Stimulated activated effector memory CD8-positive, alpha-beta T cell treated with anti-CD3 and anti-CD28 coated beads, Interleukin-12 subunit alpha, Interleukin-12 subunit beta, amount 100 ng/mL, for 72 hours (primary cell): Measurements from ENCODE around the gene CAV3.

Experiments
- ATAC-seq: fragments of 150-1000 bp; cut with Tn5 transposase; 2 replicates; pipeline ENCODE4 v1.10.0; 2021
- DNase-seq, 2 donors: peaks; one replicate each; pipeline ENCODE4 v3.0.0; 2021 to 2022; ENCODE audit warnings: low spot score in 2 of 2
- H3K27ac Mint-ChIP-seq: one replicate; pipeline ENCODE4 v1.8.0; 2022; ENCODE audit warnings: mild to moderate bottlenecking, mixed read lengths
- H3K36me3 Mint-ChIP-seq: one replicate; pipeline ENCODE4 v1.8.0; 2022; ENCODE audit warnings: mild to moderate bottlenecking, mixed read lengths
- H3K4me1 Mint-ChIP-seq: one replicate; pipeline ENCODE4 v1.8.0; 2022; ENCODE audit warnings: mixed read lengths
- H3K4me3 Mint-ChIP-seq: one replicate; pipeline ENCODE4 v1.8.0; 2022; ENCODE audit warnings: mild to moderate bottlenecking, mixed read lengths
- H3K9me3 Mint-ChIP-seq: one replicate; pipeline ENCODE4 v1.8.0; 2022; ENCODE audit warnings: mixed read lengths

The CAV3 gene

GRCh38 chr3:8727605-8728512 lies 5.7 kb upstream of the CAV3 start:
- DNase-seq (no peak), ATAC-seq (no peak)
- no peak overlapping the region for H3K27ac Mint-ChIP-seq
- no peak overlapping the region for H3K4me3 Mint-ChIP-seq
- H3K4me1 Mint-ChIP-seq = peaks cover 4% of the 10 kb centered on the region
- no peaks in the 10 kb centered on the region for H3K9me3 Mint-ChIP-seq
- no peaks in the 10 kb centered on the region for H3K36me3 Mint-ChIP-seq

DNA sequence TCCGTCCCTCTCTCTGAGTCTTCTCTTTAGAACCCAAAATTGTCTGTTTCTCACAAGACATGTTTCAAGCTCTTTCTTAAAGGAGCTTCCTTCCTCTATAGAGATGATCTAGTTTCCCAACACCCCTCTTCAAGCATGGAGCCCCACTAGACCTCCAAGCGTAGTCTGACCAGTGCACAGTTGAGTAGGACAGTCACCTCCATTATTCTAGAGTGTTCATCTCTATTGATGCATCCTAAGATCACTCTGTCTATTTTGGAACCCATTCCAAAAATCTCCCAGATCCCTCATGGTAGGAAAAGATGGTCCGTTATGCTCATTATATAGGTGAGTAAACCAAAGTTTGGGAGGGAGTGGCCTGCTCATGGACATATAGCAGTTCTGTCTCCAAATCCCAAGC lies 4.1 kb upstream of the CAV3 start:
- Mint-ChIP-seq H3K27ac (no peak overlapping the region), H3K4me3 (no peak overlapping the region), H3K9me3 (no peaks in the 10 kb centered on the region), H3K36me3 (no peaks in the 10 kb centered on the region), H3K4me1 (no peaks in the 10 kb centered on the region)
- DNase-seq (no peak), ATAC-seq (no peak)

DNA sequence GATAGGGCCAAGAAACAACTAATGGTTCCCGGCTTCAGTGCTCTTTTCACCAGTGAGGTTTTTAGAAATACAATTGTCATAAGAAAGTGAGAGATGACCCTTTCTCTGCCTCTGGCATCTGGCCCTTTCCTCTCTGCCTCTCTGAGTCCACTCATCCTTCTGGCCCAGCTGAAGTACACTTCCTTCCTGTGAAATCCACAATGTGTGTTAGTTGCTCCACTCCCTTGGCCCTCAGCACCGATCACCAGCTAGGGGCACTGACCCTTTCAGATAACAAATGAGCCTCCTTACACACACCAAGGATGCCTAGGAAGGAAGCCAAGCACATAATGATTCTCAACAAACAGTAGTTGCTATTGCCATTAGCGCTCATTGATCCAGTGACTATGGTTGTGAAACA lies 2.9 kb upstream of the CAV3 start:
- no peaks in the 10 kb centered on the region for H3K4me1 Mint-ChIP-seq
- DNase-seq (no peak), ATAC-seq (no peak)
- no peak overlapping the region for H3K27ac Mint-ChIP-seq
- no peak overlapping the region for H3K4me3 Mint-ChIP-seq
- H3K9me3 Mint-ChIP-seq = no peaks in the 10 kb centered on the region
- H3K36me3 Mint-ChIP-seq = no peaks in the 10 kb centered on the region

DNA sequence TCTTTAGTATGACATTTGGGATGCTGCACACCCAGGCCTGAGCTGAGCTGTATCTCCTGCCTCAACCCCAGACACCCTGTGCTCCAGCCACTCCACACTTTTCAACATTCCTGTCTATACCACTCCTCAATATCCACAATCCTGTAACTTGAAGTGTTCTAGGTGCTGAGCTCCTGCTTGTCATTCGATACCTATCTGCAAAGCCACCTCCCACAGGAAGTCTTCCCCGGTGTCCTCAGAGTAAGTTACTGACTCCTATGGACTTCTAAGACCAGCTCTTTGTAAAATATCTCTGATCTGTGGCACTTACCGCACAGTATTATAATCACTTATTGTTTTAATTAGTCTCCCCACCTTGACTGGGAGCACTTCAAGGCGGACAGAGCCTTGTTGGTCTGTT lies 1.2 kb upstream of the CAV3 start:
- H3K27ac Mint-ChIP-seq = no peak overlapping the region
- H3K36me3 Mint-ChIP-seq = no peaks in the 10 kb centered on the region
- no peaks in the 10 kb centered on the region for H3K4me1 Mint-ChIP-seq
- no peak for ATAC-seq
- DNase-seq = no peak
- no peak overlapping the region for H3K4me3 Mint-ChIP-seq
- no peaks in the 10 kb centered on the region for H3K9me3 Mint-ChIP-seq

- no peak overlapping the region for H3K4me3 Mint-ChIP-seq
- no peaks in the 10 kb centered on the region for H3K9me3 Mint-ChIP-seq
- no peaks in the 10 kb centered on the region for H3K4me1 Mint-ChIP-seq
- ATAC-seq (no peak), DNase-seq (no peak)
- H3K27ac Mint-ChIP-seq = no peak overlapping the region
- H3K36me3 Mint-ChIP-seq = no peaks in the 10 kb centered on the region
These were observed 706 bp downstream of the CAV3 start for GRCh38 chr3:8734137-8734878.

- no peak overlapping the region for H3K27ac Mint-ChIP-seq
These were observed 1.3 kb downstream of the CAV3 start for GRCh38 chr3:8734908-8735307.

GRCh38 chr3:8736436-8736835 lies 2.8 kb downstream of the CAV3 start:
- Mint-ChIP-seq H3K4me1 (peaks cover 6% of the 10 kb centered on the region), H3K27ac (no peak overlapping the region), H3K36me3 (no peaks in the 10 kb centered on the region), H3K4me3 (no peak overlapping the region), H3K9me3 (no peaks in the 10 kb centered on the region)
- DNase-seq = no peak
- ATAC-seq = no peak

More at GRCh38 chr3:8734908-8735307, 1.3 kb downstream of the CAV3 start:
- Mint-ChIP-seq H3K9me3 (no peaks in the 10 kb centered on the region), H3K4me3 (no peak overlapping the region), H3K36me3 (no peaks in the 10 kb centered on the region), H3K4me1 (peaks cover under 1% of the 10 kb centered on the region)
- DNase-seq (no peak), ATAC-seq (no peak)

DNA sequence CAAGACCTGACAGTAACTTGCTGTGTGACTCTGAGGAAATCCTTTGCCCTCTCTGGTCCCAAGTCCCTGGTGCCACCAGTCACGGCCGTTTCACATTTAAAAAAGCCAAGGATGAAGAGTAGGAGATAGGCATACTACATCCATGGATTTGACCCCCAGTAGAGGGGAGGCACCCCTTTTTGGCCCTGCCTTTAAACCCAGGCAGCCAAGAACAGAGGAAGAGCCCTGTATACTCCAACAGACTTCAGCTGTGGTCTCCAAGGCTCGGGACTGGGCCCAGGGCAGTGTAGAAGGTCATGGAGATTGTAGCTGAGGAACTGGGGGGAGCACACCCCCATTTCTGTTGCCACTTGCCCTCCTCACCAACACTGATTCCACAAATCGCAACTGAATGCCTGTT lies 3.7 kb downstream of the CAV3 start:
- Mint-ChIP-seq H3K4me1 (peaks cover 6% of the 10 kb centered on the region), H3K27ac (no peak overlapping the region), H3K36me3 (no peaks in the 10 kb centered on the region), H3K9me3 (no peaks in the 10 kb centered on the region), H3K4me3 (no peak overlapping the region)
- ATAC-seq (no peak), DNase-seq (no peak)

GRCh38 chr3:8737823-8738222 lies 4.2 kb downstream of the CAV3 start:
- H3K4me3 Mint-ChIP-seq = no peak overlapping the region
- ATAC-seq = no peak
- no peaks in the 10 kb centered on the region for H3K9me3 Mint-ChIP-seq
- no peaks in the 10 kb centered on the region for H3K36me3 Mint-ChIP-seq
- H3K27ac Mint-ChIP-seq = no peak overlapping the region
- no peak for DNase-seq
- H3K4me1 Mint-ChIP-seq = peaks cover 6% of the 10 kb centered on the region

DNA sequence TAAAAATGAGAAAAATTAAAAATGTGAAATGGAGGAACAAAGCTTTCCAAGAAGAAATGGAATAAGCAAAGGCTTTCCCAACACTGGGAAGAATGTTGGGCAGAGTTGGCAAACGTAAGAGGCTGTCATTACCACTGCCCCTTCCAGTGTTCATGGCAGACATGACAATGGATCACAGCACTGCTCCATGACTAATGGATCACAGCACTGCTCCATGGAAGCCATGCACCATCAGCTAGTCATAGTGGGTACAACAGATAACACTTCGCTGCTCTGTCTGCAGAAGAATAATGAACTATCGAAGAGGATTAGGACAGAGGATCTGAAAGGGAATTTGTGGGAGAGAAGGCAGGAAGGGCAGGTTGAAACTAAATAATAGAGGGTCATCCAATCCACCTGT lies 5.0 kb downstream of the CAV3 start:
- DNase-seq = no peak
- H3K9me3 Mint-ChIP-seq = no peaks in the 10 kb centered on the region

DNA sequence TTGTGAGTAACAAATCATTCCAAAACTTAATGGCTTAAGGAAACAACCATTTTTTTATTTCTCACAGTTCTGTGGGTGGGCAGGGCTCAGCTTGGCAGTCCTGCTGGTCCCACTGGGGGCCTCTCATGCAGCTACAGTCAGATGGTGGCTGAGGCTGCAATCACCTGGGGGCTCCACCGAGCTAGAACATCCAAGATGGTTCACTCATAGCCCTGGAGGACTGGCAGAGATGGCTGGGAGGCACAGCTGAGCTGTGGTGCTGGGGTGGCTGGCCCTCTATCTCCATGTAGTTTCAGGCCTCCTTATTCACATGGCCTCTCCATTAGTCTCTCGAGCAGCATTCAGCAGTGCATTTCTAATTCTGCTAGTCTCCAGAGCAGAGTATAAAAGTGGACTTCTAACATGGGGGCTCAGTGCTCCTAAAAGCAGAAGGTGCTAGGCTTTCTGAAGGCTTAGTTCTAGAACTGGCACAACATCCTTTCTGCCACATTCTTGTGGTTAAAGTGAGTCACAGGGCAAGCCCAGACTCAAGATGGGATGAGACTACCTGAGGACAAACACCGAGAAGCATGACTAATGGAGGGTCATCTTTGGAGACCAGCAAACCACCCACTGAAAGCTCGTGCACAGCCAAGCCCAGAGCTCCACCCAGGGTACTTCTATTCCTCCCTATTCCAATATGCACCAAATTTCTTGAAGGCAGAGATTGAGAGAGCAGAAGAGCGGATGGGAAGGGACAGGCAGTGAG lies 6.3 kb downstream of the CAV3 start:
- H3K4me1 Mint-ChIP-seq = peaks cover 6% of the 10 kb centered on the region
- peak; percentile 52 for ATAC-seq

More for the DNA sequence above, 5.0 kb downstream of the CAV3 start:
- no peak overlapping the region for H3K27ac Mint-ChIP-seq
- H3K4me1 Mint-ChIP-seq = peaks cover 6% of the 10 kb centered on the region
- no peaks in the 10 kb centered on the region for H3K36me3 Mint-ChIP-seq
- H3K4me3 Mint-ChIP-seq = no peak overlapping the region
- no peak for ATAC-seq

GRCh38 chr3:8741581-8742261 lies 8.1 kb downstream of the CAV3 start:
- Mint-ChIP-seq H3K4me3 (no peak overlapping the region), H3K9me3 (no peaks in the 10 kb centered on the region), H3K4me1 (peaks cover 6% of the 10 kb centered on the region), H3K27ac (no peak overlapping the region), H3K36me3 (no peaks in the 10 kb centered on the region)
- no peak for DNase-seq
- ATAC-seq = no peak

More for the DNA sequence above, 6.3 kb downstream of the CAV3 start:
- no peak for DNase-seq
- H3K9me3 Mint-ChIP-seq = no peaks in the 10 kb centered on the region
- H3K4me3 Mint-ChIP-seq = no peak overlapping the region
- H3K36me3 Mint-ChIP-seq = no peaks in the 10 kb centered on the region
- H3K27ac Mint-ChIP-seq = no peak overlapping the region

DNA sequence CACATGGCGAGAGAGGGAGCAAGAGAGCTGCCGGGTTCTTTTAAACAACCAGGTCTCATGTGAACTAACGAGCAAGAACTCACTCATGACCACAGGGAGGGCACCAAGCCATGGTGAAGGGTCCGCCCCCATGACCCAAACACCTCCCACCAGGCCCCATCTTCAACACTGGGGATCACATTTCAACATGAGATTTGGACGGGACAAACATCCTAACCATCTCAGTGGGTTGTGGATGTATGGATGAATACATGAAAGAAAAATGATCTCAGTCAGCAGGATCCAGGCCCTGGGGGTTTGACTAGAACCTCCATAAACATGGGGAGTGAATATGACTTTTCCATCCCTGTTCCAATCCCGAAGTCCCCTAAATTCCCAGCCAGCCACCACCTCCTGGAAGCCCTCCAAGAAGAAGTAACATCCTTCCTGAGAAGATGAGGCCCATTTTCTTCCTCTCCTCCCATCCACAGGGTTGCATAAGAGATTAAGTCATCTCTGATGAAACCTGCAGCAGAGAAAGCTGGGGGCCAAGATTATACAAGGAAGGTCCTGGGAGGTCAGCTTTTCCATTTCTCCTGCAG lies 9.5 kb downstream of the CAV3 start:
- no peak overlapping the region for H3K4me3 Mint-ChIP-seq
- ATAC-seq (no peak), DNase-seq (no peak)
- no peak overlapping the region for H3K27ac Mint-ChIP-seq
- peaks cover 6% of the 10 kb centered on the region for H3K4me1 Mint-ChIP-seq
- no peaks in the 10 kb centered on the region for H3K36me3 Mint-ChIP-seq
- no peaks in the 10 kb centered on the region for H3K9me3 Mint-ChIP-seq

DNA sequence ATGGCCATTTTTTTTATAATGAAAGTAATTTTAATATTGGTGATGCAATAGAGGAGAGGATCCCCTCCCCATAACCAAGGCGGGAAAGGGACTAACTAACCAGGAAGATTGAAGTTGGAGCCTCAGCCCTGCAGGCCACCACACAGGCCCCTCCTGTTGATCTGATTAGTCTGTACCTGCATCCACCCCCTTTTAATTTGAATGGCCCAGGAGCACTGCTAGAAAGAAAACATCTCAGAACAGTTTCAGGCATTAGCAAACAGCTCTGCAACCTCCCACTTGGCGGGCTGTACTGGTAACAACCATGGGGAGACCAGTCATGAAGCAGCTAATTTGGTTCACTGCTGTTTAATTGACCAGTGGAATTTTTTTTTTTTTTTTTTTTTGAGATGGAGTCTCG lies 10.3 kb downstream of the CAV3 start:
- ATAC-seq = no peak
- Mint-ChIP-seq H3K4me3 (no peak overlapping the region), H3K4me1 (peaks cover 6% of the 10 kb centered on the region), H3K27ac (no peak overlapping the region), H3K36me3 (no peaks in the 10 kb centered on the region), H3K9me3 (no peaks in the 10 kb centered on the region)
- no peak for DNase-seq
